ENCODE measurements around the gene MTPN. TPM values are rescaled to one million over a fixed set of nuclear protein-coding genes. Genes with fewer than 3 reads are reported as not detected.

MTPN gene
- total RNA-seq, 1 experiment from 2014 or later = 153 TPM

- TF ChIP-seq CTCF (IDR thresholded peaks at IDR 0.05; ENCODE audit: unreplicated experiment) = no peak
- no peaks in the 10 kb centered on the region for H3K4me1 Mint-ChIP-seq (ENCODE audit: insufficient read depth, unreplicated experiment)
- DNase-seq (ENCODE audit: unreplicated experiment) = no peak
- H3K27me3 Mint-ChIP-seq (ENCODE audit: insufficient read depth, unreplicated experiment) = no peaks in the 10 kb centered on the region
- no TSS peak for BruUV-seq (replicated peaks)
- H3K27ac Mint-ChIP-seq (ENCODE audit: low read depth, unreplicated experiment) = no peak overlapping the region
- no peaks in the 10 kb centered on the region for H3K9me3 Mint-ChIP-seq (ENCODE audit: unreplicated experiment)
- H3K4me3 Mint-ChIP-seq (ENCODE audit: unreplicated experiment) = no peak overlapping the region
- ChIA-PET CTCF (interaction anchor here (0.6 to 1.1 kb wide), 6 partner anchors 22 to 1389 kb away, joined by 3 read pairs; no protein-coding TSS in a partner anchor), POLR2A (interaction anchor here (0.6 kb wide), 1 partner anchor 170 kb away, joined by 4 read pairs; no protein-coding TSS in a partner anchor)
- intact Hi-C loops (cut with micrococcal nuclease) = no loop called here
- H3K36me3 Mint-ChIP-seq (ENCODE audit: insufficient read depth, unreplicated experiment) = no peaks in the 10 kb centered on the region
Measured at GRCh38 chr7:135990258-135990657, 13.1 kb upstream of the MTPN start.

GRCh38 chr7:135981958-135982646 lies 4.9 kb upstream of the MTPN start:
- no peak overlapping the region for H3K27ac Mint-ChIP-seq (ENCODE audit: low read depth, unreplicated experiment)
- ChIA-PET POLR2A (interaction anchor here (0.6 to 1.6 kb wide), 3 partner anchors 9 to 23 kb away, joined by 3 to 7 read pairs (median 3); no protein-coding TSS in a partner anchor), CTCF (interaction anchor here (0.6 to 1.7 kb wide), 5 partner anchors 28 to 334 kb away, joined by 3 to 6 read pairs (median 3); no protein-coding TSS in a partner anchor)
- no peak overlapping the region for H3K4me3 Mint-ChIP-seq (ENCODE audit: unreplicated experiment)
- peaks cover 9% of the 10 kb centered on the region for H3K36me3 Mint-ChIP-seq (ENCODE audit: insufficient read depth, unreplicated experiment)
- TF ChIP-seq CTCF (IDR thresholded peaks at IDR 0.05; ENCODE audit: unreplicated experiment) = no peak
- intact Hi-C loops (cut with micrococcal nuclease) = no loop called here
- no peaks in the 10 kb centered on the region for H3K27me3 Mint-ChIP-seq (ENCODE audit: insufficient read depth, unreplicated experiment)
- DNase-seq (ENCODE audit: unreplicated experiment) = no peak
- BruUV-seq (replicated peaks) = no TSS peak
- no peaks in the 10 kb centered on the region for H3K9me3 Mint-ChIP-seq (ENCODE audit: unreplicated experiment)
- H3K4me1 Mint-ChIP-seq (ENCODE audit: insufficient read depth, unreplicated experiment) = peaks cover 20% of the 10 kb centered on the region

GRCh38 chr7:135980665-135981180 lies 3.6 kb upstream of the MTPN start:
- intact Hi-C loops (cut with micrococcal nuclease) = no loop called here
- Mint-ChIP-seq H3K9me3 (ENCODE audit: unreplicated experiment) (no peaks in the 10 kb centered on the region), H3K36me3 (ENCODE audit: insufficient read depth, unreplicated experiment) (peaks cover 11% of the 10 kb centered on the region), H3K4me3 (ENCODE audit: unreplicated experiment) (peak overlapping the region; percentile 17), H3K4me1 (ENCODE audit: insufficient read depth, unreplicated experiment) (peaks cover 21% of the 10 kb centered on the region), H3K27ac (ENCODE audit: low read depth, unreplicated experiment) (peak overlapping the region; percentile 8), H3K27me3 (ENCODE audit: insufficient read depth, unreplicated experiment) (no peaks in the 10 kb centered on the region)
- no peak for TF ChIP-seq CTCF (IDR thresholded peaks at IDR 0.05; ENCODE audit: unreplicated experiment)
- BruUV-seq (replicated peaks) = no TSS peak
- ChIA-PET CTCF (interaction anchor here (0.7 to 1.0 kb wide), 2 partner anchors 20 to 180 kb away, joined by 3 read pairs; no protein-coding TSS in a partner anchor), POLR2A (no interaction called here)
- DNase-seq (ENCODE audit: unreplicated experiment) = peak; percentile 43

GRCh38 chr7:135980012-135980551 lies 2.9 kb upstream of the MTPN start:
- H3K27me3 Mint-ChIP-seq (ENCODE audit: insufficient read depth, unreplicated experiment) = no peaks in the 10 kb centered on the region
- DNase-seq (ENCODE audit: unreplicated experiment) = peak; percentile 13
- H3K36me3 Mint-ChIP-seq (ENCODE audit: insufficient read depth, unreplicated experiment) = peaks cover 11% of the 10 kb centered on the region
- peaks cover 21% of the 10 kb centered on the region for H3K4me1 Mint-ChIP-seq (ENCODE audit: insufficient read depth, unreplicated experiment)
- H3K4me3 Mint-ChIP-seq (ENCODE audit: unreplicated experiment) = peak overlapping the region; percentile 17
- TF ChIP-seq CTCF (IDR thresholded peaks at IDR 0.05; ENCODE audit: unreplicated experiment) = no peak
- no peaks in the 10 kb centered on the region for H3K9me3 Mint-ChIP-seq (ENCODE audit: unreplicated experiment)
- intact Hi-C loops (cut with micrococcal nuclease) = no loop called here
- peak overlapping the region; percentile 8 for H3K27ac Mint-ChIP-seq (ENCODE audit: low read depth, unreplicated experiment)
- ChIA-PET CTCF (interaction anchor here (0.8 to 1.0 kb wide), 2 partner anchors 21 to 316 kb away, joined by 3 read pairs; no protein-coding TSS in a partner anchor), POLR2A (no interaction called here)
- no TSS peak for BruUV-seq (replicated peaks)
